Head of caudate nucleus (tissue), 42 donors: ENCODE measurements around the gene ADAM10.

Experiments used
- DNase-seq, 42 donors: peaks; one replicate each; pipeline versions ENCODE4 v3.0.0 to v3.0.0-alpha.2; 2020 to 2021; ENCODE audit warnings: mixed read lengths in 7 of 42
- intact Hi-C: fragments of 100-400 bp; cut with DNase I; formaldehyde crosslinking; loops from one replicate; pipeline ENCODE4 v1.15.0; 2022

Gene ADAM10

GRCh38 chr15:58694641-58695398 lies 54.7 kb downstream of the ADAM10 start:
- intact Hi-C loops, result no loop called here
- DNase-seq, result no peak

- intact Hi-C loops, result no loop called here
These were observed 58.8 kb downstream of the ADAM10 start for GRCh38 chr15:58690703-58691102.

GRCh38 chr15:58689646-58690045 lies 59.9 kb downstream of the ADAM10 start:
- intact Hi-C loops, result no loop called here
- DNase-seq, result no peak

More at GRCh38 chr15:58690703-58691102, 58.8 kb downstream of the ADAM10 start:
- DNase-seq, result peak in 2 of 42 donors; percentile 15 to 28

- intact Hi-C loops, result no loop called here
- DNase-seq, result no peak
These were observed 63.2 kb downstream of the ADAM10 start for GRCh38 chr15:58686286-58686685.

GRCh38 chr15:58684751-58685150 lies 64.8 kb downstream of the ADAM10 start:
- intact Hi-C loops, result no loop called here
- no peak for DNase-seq

GRCh38 chr15:58684036-58684710 lies 65.3 kb downstream of the ADAM10 start:
- intact Hi-C loops, result no loop called here
- DNase-seq, result no peak

GRCh38 chr15:58682234-58682633 lies 67.3 kb downstream of the ADAM10 start:
- intact Hi-C loops, result no loop called here
- DNase-seq, result no peak

GRCh38 chr15:58678683-58679082 lies 70.8 kb downstream of the ADAM10 start:
- intact Hi-C loops, result no loop called here
- DNase-seq, result no peak

- DNase-seq, result no peak
- intact Hi-C loops, result no loop called here
These were observed 72.1 kb downstream of the ADAM10 start for GRCh38 chr15:58677426-58677825.

- intact Hi-C loops, result no loop called here
- DNase-seq, result no peak
These were observed 72.7 kb downstream of the ADAM10 start for GRCh38 chr15:58676766-58677165.

GRCh38 chr15:58671186-58671585 lies 78.3 kb downstream of the ADAM10 start:
- no peak for DNase-seq
- intact Hi-C loops, result no loop called here

GRCh38 chr15:58669108-58669507 lies 80.4 kb downstream of the ADAM10 start:
- DNase-seq, result no peak
- intact Hi-C loops, result no loop called here

GRCh38 chr15:58666957-58667356 lies 82.5 kb downstream of the ADAM10 start:
- DNase-seq, result peak in 9 of 42 donors; percentile 19 to 65 (median 47)
- intact Hi-C loops, result loop anchor here (1.0 kb wide), 1 partner anchor 82 kb away; the partner anchor contains the start of gene ADAM10

GRCh38 chr15:58665672-58666071 lies 83.8 kb downstream of the ADAM10 start:
- intact Hi-C loops, result no loop called here

GRCh38 chr15:58650102-58650501 lies 99.4 kb downstream of the ADAM10 start:
- no peak for DNase-seq
- intact Hi-C loops, result no loop called here

More at GRCh38 chr15:58665672-58666071, 83.8 kb downstream of the ADAM10 start:
- DNase-seq, result no peak

- no peak for DNase-seq
- intact Hi-C loops, result no loop called here
These were observed 100.3 kb downstream of the ADAM10 start for GRCh38 chr15:58649175-58649574.

GRCh38 chr15:58643996-58644395 lies 105.5 kb downstream of the ADAM10 start:
- no peak for DNase-seq
- intact Hi-C loops, result no loop called here

GRCh38 chr15:58641660-58642059 lies 107.8 kb downstream of the ADAM10 start:
- no peak for DNase-seq
- intact Hi-C loops, result no loop called here

- DNase-seq, result no peak
- intact Hi-C loops, result no loop called here
These were observed 109.5 kb downstream of the ADAM10 start for GRCh38 chr15:58639992-58640391.

- intact Hi-C loops, result no loop called here
- DNase-seq, result no peak
These were observed 110.3 kb downstream of the ADAM10 start for GRCh38 chr15:58639002-58639756.
